ENCODE data around the gene CRYL1. TPM values are rescaled to one million over a fixed set of nuclear protein-coding genes. Genes with fewer than 3 reads are reported as not detected.

Gene CRYL1
- total RNA-seq, 2 donors from 2014 or later = 5.2 to 9.0 TPM

DNA sequence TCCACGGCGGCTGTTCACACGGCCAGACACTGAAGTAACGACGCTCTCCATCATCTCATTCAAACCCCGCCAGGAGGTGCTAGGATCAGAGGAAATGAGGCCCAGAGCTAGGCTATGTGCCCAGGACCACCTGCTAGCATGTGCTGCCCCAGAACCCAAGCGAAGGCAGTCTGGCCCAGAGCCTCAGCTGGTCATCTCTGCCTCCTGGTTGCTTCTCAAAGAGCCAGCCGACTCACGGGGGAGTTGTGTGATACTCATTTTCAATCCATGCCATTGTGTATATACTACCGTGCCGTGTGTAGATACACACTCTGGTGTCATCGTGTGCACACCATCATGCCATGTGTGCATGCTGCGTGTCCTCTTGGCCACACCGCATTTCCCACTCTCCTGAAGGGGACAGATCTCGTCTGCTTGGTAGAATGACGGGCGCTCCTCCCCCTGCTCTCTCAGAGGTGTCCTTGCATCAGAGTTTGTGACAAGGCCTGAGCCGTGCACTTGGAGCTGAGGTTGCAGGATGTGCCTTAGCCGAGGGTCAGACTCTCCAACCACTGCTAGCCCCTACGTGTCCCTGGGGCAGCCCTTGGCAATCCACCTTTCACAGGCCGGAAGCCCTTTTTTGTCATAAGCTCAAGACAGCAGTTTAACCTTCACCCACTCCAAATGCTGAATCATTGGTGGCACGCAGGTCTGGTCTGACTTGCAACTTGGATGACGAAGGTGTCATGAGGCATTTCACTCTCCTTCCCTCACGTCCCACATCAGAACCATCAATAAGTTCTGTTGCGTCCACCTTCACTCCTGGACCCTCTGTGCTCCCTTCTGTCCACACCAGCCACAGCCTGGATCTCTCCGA lies 130.4 kb downstream of the CRYL1 start:
- Mint-ChIP-seq H3K27ac (no peak overlapping the region), H3K4me3 (no peak overlapping the region), H3K9me3 (peaks cover 6% of the 10 kb centered on the region), H3K36me3 (no peaks in the 10 kb centered on the region), H3K27me3 (peaks cover 0 to 2% of the 10 kb centered on the region in 2 donors), H3K4me1 (ENCODE audit: low read depth in 2 of 2) (peaks cover 7% of the 10 kb centered on the region in 2 donors)
- ATAC-seq = no peak
- DNase-seq (ENCODE audit: low spot score) = no peak

GRCh38 chr13:20394506-20394905 lies 131.2 kb downstream of the CRYL1 start:
- H3K27ac Mint-ChIP-seq = no peak overlapping the region
- ATAC-seq (no peak), DNase-seq (ENCODE audit: low spot score) (no peak)
- H3K9me3 Mint-ChIP-seq = peaks cover 6% of the 10 kb centered on the region
- H3K27me3 Mint-ChIP-seq = no peaks in the 10 kb centered on the region
- peaks cover 6 to 7% of the 10 kb centered on the region in 2 donors for H3K4me1 Mint-ChIP-seq (ENCODE audit: low read depth in 2 of 2)
- no peaks in the 10 kb centered on the region for H3K36me3 Mint-ChIP-seq
- H3K4me3 Mint-ChIP-seq = no peak overlapping the region

DNA sequence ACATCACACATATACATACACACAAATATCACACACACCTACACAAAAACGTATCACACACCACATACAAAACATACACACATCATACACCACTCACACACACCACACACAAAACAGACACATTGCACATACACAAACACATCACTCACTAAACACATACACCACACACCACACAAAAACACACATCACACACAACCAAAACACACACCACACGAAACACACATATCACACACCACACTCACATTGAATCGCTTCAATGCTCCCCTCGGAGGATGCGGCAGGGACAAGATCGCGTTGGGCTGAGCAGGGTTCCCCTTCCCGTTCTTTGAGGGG lies 131.5 kb downstream of the CRYL1 start:
- H3K4me1 Mint-ChIP-seq (ENCODE audit: low read depth in 2 of 2) = peaks cover 6 to 7% of the 10 kb centered on the region in 2 donors
- no peak for ATAC-seq

DNA sequence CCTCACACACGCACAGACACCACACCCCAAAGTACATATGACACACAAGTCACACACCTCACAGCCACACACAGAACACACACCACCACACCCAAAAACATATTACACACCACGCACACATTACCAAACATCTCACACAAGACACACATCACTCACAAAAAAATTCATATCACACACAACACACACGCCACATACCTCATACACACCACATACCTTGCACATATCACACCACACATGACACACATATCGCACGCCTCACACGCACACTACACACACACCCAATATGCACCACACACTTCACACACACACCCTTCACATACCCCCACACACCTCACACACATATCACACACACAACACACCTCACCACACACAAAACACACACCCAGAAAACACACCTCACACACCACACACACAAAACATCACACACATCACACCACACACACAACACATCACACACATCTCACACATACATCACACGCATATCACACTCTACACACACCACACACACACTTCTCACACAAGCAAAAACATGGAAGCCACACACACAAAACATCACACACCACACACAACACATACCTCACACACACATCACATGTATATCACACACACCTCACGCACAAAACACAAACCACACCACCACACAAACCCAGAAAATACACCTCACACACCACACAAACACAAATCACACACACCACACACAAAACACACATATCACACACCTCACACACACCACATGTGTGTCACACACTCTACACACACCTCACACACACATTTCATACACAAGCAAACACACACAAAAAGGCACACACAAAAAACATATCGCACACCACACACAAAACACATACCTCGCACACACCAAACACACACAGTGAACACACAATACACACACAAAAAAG lies 132.1 kb downstream of the CRYL1 start:
- Mint-ChIP-seq H3K36me3 (no peaks in the 10 kb centered on the region), H3K27me3 (no peaks in the 10 kb centered on the region), H3K27ac (no peak overlapping the region), H3K9me3 (peaks cover 6% of the 10 kb centered on the region), H3K4me1 (ENCODE audit: low read depth in 2 of 2) (peaks cover 6 to 7% of the 10 kb centered on the region in 2 donors), H3K4me3 (no peak overlapping the region)
- ATAC-seq (no peak), DNase-seq (ENCODE audit: low spot score) (no peak)

More for the DNA sequence above, 131.5 kb downstream of the CRYL1 start:
- no peak for DNase-seq (ENCODE audit: low spot score)
- H3K4me3 Mint-ChIP-seq = no peak overlapping the region
- H3K27me3 Mint-ChIP-seq = no peaks in the 10 kb centered on the region
- no peak overlapping the region for H3K27ac Mint-ChIP-seq
- H3K36me3 Mint-ChIP-seq = no peaks in the 10 kb centered on the region
- peaks cover 6% of the 10 kb centered on the region for H3K9me3 Mint-ChIP-seq

DNA sequence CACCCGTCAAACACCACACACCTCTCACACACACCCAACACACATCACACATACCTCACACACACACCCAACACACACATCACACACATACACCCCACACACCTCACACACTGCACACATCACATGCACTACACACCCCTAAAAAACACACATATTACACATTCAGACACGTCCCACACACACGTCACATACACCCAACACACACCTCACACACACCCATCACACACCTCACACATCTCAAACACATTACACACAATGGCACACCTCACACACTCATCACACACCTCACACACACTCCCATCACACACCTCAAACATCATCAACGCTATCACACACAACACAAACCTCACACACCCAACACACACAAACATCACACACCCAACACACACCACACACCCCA lies 133.1 kb downstream of the CRYL1 start:
- no peaks in the 10 kb centered on the region for H3K36me3 Mint-ChIP-seq
- DNase-seq (ENCODE audit: low spot score) (no peak), ATAC-seq (no peak)
- H3K4me1 Mint-ChIP-seq (ENCODE audit: low read depth in 2 of 2) = peaks cover 13% of the 10 kb centered on the region in 2 donors
- H3K4me3 Mint-ChIP-seq = no peak overlapping the region
- peaks cover 6% of the 10 kb centered on the region for H3K9me3 Mint-ChIP-seq
- no peaks in the 10 kb centered on the region for H3K27me3 Mint-ChIP-seq
- H3K27ac Mint-ChIP-seq = no peak overlapping the region

- H3K4me1 Mint-ChIP-seq (ENCODE audit: low read depth in 2 of 2) = peaks cover 17% of the 10 kb centered on the region in 2 donors
- H3K27me3 Mint-ChIP-seq = no peaks in the 10 kb centered on the region
- H3K9me3 Mint-ChIP-seq = peaks cover 4% of the 10 kb centered on the region
- DNase-seq (ENCODE audit: low spot score) = no peak
- H3K36me3 Mint-ChIP-seq = no peaks in the 10 kb centered on the region
- no peak for ATAC-seq
- no peak overlapping the region for H3K27ac Mint-ChIP-seq
- H3K4me3 Mint-ChIP-seq = no peak overlapping the region
Observed at GRCh38 chr13:20391597-20392452, 133.8 kb downstream of the CRYL1 start.

GRCh38 chr13:20390526-20391175 lies 135.0 kb downstream of the CRYL1 start:
- Mint-ChIP-seq H3K9me3 (no peaks in the 10 kb centered on the region), H3K4me1 (ENCODE audit: low read depth in 2 of 2) (peaks cover 12 to 13% of the 10 kb centered on the region in 2 donors), H3K4me3 (no peak overlapping the region), H3K27me3 (no peaks in the 10 kb centered on the region), H3K36me3 (no peaks in the 10 kb centered on the region), H3K27ac (no peak overlapping the region)
- DNase-seq (ENCODE audit: low spot score) = no peak
- ATAC-seq = peak in 1 of 2 donors; percentile 43

DNA sequence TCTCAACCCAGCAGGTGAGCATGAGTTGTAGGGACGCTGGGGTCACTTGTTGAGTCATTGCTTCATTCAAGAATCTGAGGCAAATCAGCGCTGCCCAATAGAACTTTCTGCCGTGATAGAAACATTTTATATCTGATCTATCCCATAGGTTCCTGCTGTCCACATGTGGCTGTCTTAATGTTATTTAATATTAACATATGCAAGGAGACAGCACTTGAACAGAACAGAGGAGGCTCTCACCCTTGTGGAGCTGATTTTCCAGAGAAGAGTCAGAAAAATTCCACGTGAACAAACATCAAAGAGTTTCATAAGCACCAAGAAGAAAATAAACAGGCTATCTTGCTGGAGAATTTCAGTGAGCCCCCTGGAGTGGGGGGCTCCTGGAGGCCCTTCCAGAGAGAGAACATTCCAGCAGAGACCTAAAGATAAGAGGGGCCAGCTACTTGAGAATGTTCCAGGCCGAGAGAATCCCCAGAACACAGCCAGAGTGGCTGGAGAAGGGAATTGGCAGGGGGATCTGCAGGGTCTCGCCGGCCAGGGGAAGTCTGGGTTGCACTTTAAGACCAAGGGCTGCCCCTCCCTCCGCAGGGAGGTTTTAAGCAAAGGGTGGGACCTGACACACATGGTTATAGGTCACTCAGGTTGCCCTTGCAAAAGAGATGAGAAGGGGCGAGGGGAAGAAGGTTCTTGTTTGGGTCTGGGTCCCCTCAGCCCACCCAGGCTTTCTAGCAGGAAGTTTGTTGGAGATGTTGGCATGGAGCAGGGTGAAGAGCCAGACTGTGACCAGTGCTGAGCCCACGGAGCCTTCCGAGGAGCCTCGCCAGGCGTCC lies 135.7 kb downstream of the CRYL1 start:
- no peaks in the 10 kb centered on the region for H3K36me3 Mint-ChIP-seq
- no peak overlapping the region for H3K27ac Mint-ChIP-seq
- peaks cover 12 to 13% of the 10 kb centered on the region in 2 donors for H3K4me1 Mint-ChIP-seq (ENCODE audit: low read depth in 2 of 2)
- H3K4me3 Mint-ChIP-seq = no peak overlapping the region
- no peaks in the 10 kb centered on the region for H3K27me3 Mint-ChIP-seq
- DNase-seq (ENCODE audit: low spot score) (no peak), ATAC-seq (no peak)
- H3K9me3 Mint-ChIP-seq = no peaks in the 10 kb centered on the region

DNA sequence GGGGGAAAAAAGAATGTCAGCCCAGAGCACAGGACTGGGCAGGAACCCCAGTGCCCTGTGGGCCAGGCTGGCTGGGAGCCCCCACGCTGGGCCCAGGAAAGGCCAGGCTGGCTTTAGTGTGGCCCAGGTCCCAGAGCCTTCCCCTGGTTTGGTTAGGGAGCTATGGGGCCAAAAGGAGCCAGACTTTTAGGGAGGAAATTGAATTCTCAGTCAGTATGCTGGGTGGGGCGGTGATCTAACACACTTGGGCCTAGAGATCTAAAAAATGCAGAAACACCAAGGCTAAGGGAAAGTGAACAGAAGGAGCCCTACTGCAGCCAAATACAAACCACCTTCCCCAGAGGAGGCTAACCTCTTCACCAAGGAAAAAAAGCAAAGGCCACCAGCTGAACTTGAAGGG lies 137.5 kb downstream of the CRYL1 start:
- DNase-seq (ENCODE audit: low spot score) = no peak

DNA sequence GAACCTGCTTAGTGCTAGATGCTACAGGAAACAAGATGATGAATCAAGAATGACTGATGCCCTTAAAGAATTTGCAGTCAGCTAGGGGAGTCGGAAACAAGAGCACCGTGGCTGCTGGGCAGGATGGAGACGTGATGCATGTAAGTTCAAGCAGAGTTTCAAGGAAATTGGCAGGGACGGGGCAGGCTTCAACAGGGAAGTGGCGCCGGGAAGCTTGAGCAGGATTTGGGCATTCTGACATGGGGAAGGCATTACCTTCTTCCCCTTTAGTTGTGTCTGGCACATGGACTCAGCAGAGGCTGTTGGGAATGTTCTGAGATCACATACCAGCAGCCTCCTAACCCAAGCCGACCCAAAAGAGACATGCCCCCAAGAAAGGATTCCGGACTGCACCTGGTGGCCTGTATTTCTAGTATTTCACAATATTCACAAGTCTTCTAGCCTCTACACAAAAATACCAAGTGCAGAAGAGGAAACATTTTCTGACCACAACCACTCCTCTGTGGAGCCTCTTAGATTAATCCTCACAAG lies 138.2 kb downstream of the CRYL1 start:
- Mint-ChIP-seq H3K27ac (peak overlapping the region; percentile 29 to 72), H3K4me3 (peak overlapping the region; percentile 12), H3K36me3 (no peaks in the 10 kb centered on the region), H3K4me1 (ENCODE audit: low read depth in 2 of 2) (peaks cover 12 to 13% of the 10 kb centered on the region in 2 donors), H3K27me3 (peaks cover 7 to 9% of the 10 kb centered on the region in 2 donors), H3K9me3 (no peaks in the 10 kb centered on the region)
- no peak for DNase-seq (ENCODE audit: low spot score)
- ATAC-seq = peak in 1 of 2 donors; percentile 61

More for the DNA sequence above, 137.5 kb downstream of the CRYL1 start:
- H3K36me3 Mint-ChIP-seq = no peaks in the 10 kb centered on the region
- H3K4me1 Mint-ChIP-seq (ENCODE audit: low read depth in 2 of 2) = peaks cover 12 to 13% of the 10 kb centered on the region in 2 donors
- ATAC-seq = no peak
- H3K9me3 Mint-ChIP-seq = no peaks in the 10 kb centered on the region
- H3K27ac Mint-ChIP-seq = peak overlapping the region; percentile 29 to 72
- peak overlapping the region; percentile 6 for H3K4me3 Mint-ChIP-seq
- peaks cover 2 to 6% of the 10 kb centered on the region in 2 donors for H3K27me3 Mint-ChIP-seq

GRCh38 chr13:20387006-20387405 lies 138.7 kb downstream of the CRYL1 start:
- Mint-ChIP-seq H3K27ac (peak overlapping the region in 1 of 2 donors; percentile 72), H3K36me3 (no peaks in the 10 kb centered on the region), H3K4me1 (ENCODE audit: low read depth in 2 of 2) (peaks cover 12 to 13% of the 10 kb centered on the region in 2 donors), H3K9me3 (no peaks in the 10 kb centered on the region), H3K4me3 (peak overlapping the region; percentile 12), H3K27me3 (peaks cover 7 to 11% of the 10 kb centered on the region in 2 donors)
- DNase-seq (ENCODE audit: low spot score) = no peak
- no peak for ATAC-seq

- no peak overlapping the region for H3K27ac Mint-ChIP-seq
- peaks cover 10% of the 10 kb centered on the region in 2 donors for H3K4me1 Mint-ChIP-seq (ENCODE audit: low read depth in 2 of 2)
- no peak for ATAC-seq
Observed at GRCh38 chr13:20383058-20383457, 142.6 kb downstream of the CRYL1 start.

More at GRCh38 chr13:20383058-20383457, 142.6 kb downstream of the CRYL1 start:
- Mint-ChIP-seq H3K36me3 (no peaks in the 10 kb centered on the region), H3K27me3 (peaks cover 10 to 11% of the 10 kb centered on the region in 2 donors), H3K9me3 (no peaks in the 10 kb centered on the region), H3K4me3 (no peak overlapping the region)
- no peak for DNase-seq (ENCODE audit: low spot score)

All from natural killer cell treated with Interleukin-12 subunit alpha and Interleukin-12 subunit beta and Interleukin-15 and Interleukin-18, amount 100 ng/mL, for 72 hours (primary cell).